Muscle of leg (tissue), 16 donors: ENCODE results near the gene SMAP2. TPM values are rescaled to one million over a fixed set of nuclear protein-coding genes. Genes with fewer than 3 reads are reported as not detected.
"Not testable (repeated sequence)": the region's sequence is repeated elsewhere in the genome, so short reads cannot be mapped to it uniquely, and the experiment has no call there.

Source experiments
- DNase-seq: peaks from one replicate; pipeline ENCODE4 v3.0.0; 2013
- H3K27ac ChIP-seq: one replicate; pipeline ENCODE4 v1.5.1; 2013; ENCODE audit warnings: mild to moderate bottlenecking, low read length, control low read depth
- H3K27me3 ChIP-seq: one replicate; pipeline ENCODE4 v1.6.1; 2013; ENCODE audit warnings: low read length; ENCODE audit not compliant: control insufficient read depth, insufficient read depth
- H3K36me3 ChIP-seq: one replicate; pipeline ENCODE4 v1.6.1; 2013; ENCODE audit warnings: low read length; ENCODE audit not compliant: control insufficient read depth, insufficient read depth
- H3K4me1 ChIP-seq: one replicate; pipeline ENCODE4 v1.6.1; 2013; ENCODE audit warnings: low read length; ENCODE audit not compliant: control insufficient read depth, insufficient read depth
- H3K4me3 ChIP-seq: one replicate; pipeline ENCODE4 v1.5.1; 2013; ENCODE audit warnings: low read length, control low read depth
- H3K9me3 ChIP-seq: replicated peaks from 2 replicates; pipeline ENCODE4 v1.6.1; 2013; ENCODE audit warnings: low read depth, low read length; ENCODE audit not compliant: control insufficient read depth
- WGBS: methylation state at CpG from one replicate; pipeline ENCODE4 v1.1.5; 2013; ENCODE audit warnings: missing lambda C conversion rate; ENCODE audit not compliant: insufficient coverage; 5-methylcytosine and 5-hydroxymethylcytosine counted together
- long read RNA-seq, 11 donors: transcript quantifications; one replicate each; lab custom pipeline, GENCODE V29; 2026
- polyA plus RNA-seq, 8 donors: library from polyadenylated mRNA; unstranded; fragments of 120-200 nt; gene quantifications; one replicate each; pipeline versions ENCODE4 v1.2.1 to v1.2.3, GENCODE V29; 2013; ENCODE audit warnings: inconsistent platforms in 1 of 8, low replicate concordance in 1 of 8; ENCODE audit not compliant: insufficient read length in 8 of 8, insufficient read depth in 1 of 8
- total RNA-seq: library from RNA; stranded (reverse); fragments of 120-200 nt; gene quantifications from one replicate; pipeline ENCODE4 v1.2.4, GENCODE V29; 2013

The SMAP2 gene
- 14.0 TPM for total RNA-seq
- polyA plus RNA-seq: 10 to 100 TPM; 15.0 to 20.1 (median 17.3) TPM
- long read RNA-seq, donor 1, partial matches to known transcripts: 0 of 1 reads
- long read RNA-seq, donor 1, other reads (novel, unspliced or antisense): 0 of 1 reads
- long read RNA-seq, donor 2, partial matches to known transcripts: 0 of 1 reads
- long read RNA-seq, donor 2, other reads (novel, unspliced or antisense): 0 of 1 reads
- long read RNA-seq, donor 3, partial matches to known transcripts: 0 of 3 reads
- long read RNA-seq, donor 3, other reads (novel, unspliced or antisense): 0 of 3 reads
- long read RNA-seq, donor 4, partial matches to known transcripts: 0 of 1 reads
- long read RNA-seq, donor 4, other reads (novel, unspliced or antisense): 0 of 1 reads
- long read RNA-seq, donor 5, partial matches to known transcripts: 8 of 12 reads
- long read RNA-seq, donor 5, other reads (novel, unspliced or antisense): 0 of 12 reads
- long read RNA-seq, donor 6, partial matches to known transcripts: 0 of 1 reads
- long read RNA-seq, donor 6, other reads (novel, unspliced or antisense): 0 of 1 reads
- long read RNA-seq, donor 7, partial matches to known transcripts: 0 of 2 reads
- long read RNA-seq, donor 7, other reads (novel, unspliced or antisense): 0 of 2 reads
- long read RNA-seq, donor 8: 0 reads
- long read RNA-seq, donor 9, partial matches to known transcripts: 0 of 1 reads
- long read RNA-seq, donor 9, other reads (novel, unspliced or antisense): 0 of 1 reads
- long read RNA-seq, donor 10, partial matches to known transcripts: 0 of 1 reads
- long read RNA-seq, donor 10, other reads (novel, unspliced or antisense): 0 of 1 reads
- long read RNA-seq, donor 11, partial matches to known transcripts: 0 of 2 reads
- long read RNA-seq, donor 11, other reads (novel, unspliced or antisense): 0 of 2 reads

- Histone ChIP-seq H3K4me3 (peak within 1 kb of the TSS; percentile 95), H3K36me3 (no peaks in the 10 kb centered on the region), H3K4me1 (peaks cover 2% of the 10 kb centered on the region), H3K27me3 (no peaks in the 10 kb centered on the region), H3K27ac (peak within 1 kb of the TSS; percentile 90), H3K9me3 (no peaks in the 10 kb centered on the region)
- under 1% methylated on average over 55 of the region's 65 CpGs for WGBS
- DNase-seq: peak; percentile 98
Measured at GRCh38 chr1:40373323-40374283, at the start of gene SMAP2. Gene SMAP2, plus strand, starts transcription at chr1:40373727. Its CDS starts 394 bp downstream, at chr1:40374121.

- not testable (repeated sequence) for H3K4me1 ChIP-seq, H3K36me3 ChIP-seq, H3K9me3 ChIP-seq, H3K27me3 ChIP-seq, H3K4me3 ChIP-seq, DNase-seq, H3K27ac ChIP-seq
- 88% methylated on average over 1 of the region's 1 CpG for WGBS
Measured at GRCh38 chr1:40331403-40331802, 42.1 kb upstream of the SMAP2 start.

GRCh38 chr1:40332695-40333094 is 40.8 kb upstream of the SMAP2 start:
- Histone ChIP-seq H3K36me3 (no peaks in the 10 kb centered on the region), H3K9me3 (no peaks in the 10 kb centered on the region), H3K27me3 (peaks cover 7% of the 10 kb centered on the region), H3K4me1 (no peaks in the 10 kb centered on the region), H3K27ac (no peak overlapping the region), H3K4me3 (no peak overlapping the region)
- DNase-seq: no peak
- 83% methylated on average over 1 of the region's 1 CpG for WGBS

- Histone ChIP-seq H3K36me3 (no peaks in the 10 kb centered on the region), H3K27me3 (peaks cover 2% of the 10 kb centered on the region), H3K4me1 (peaks cover 2% of the 10 kb centered on the region), H3K4me3 (no peak overlapping the region), H3K27ac (no peak overlapping the region), H3K9me3 (no peaks in the 10 kb centered on the region)
- DNase-seq: no peak
- WGBS: 67% methylated on average over 4 of the region's 8 CpGs
Measured at GRCh38 chr1:40337443-40337842, 36.1 kb upstream of the SMAP2 start.

GRCh38 chr1:40338745-40339419 is 34.6 kb upstream of the SMAP2 start:
- no peak overlapping the region for H3K4me3 ChIP-seq
- WGBS: 74% methylated on average over 11 of the region's 21 CpGs
- H3K9me3 ChIP-seq: no peaks in the 10 kb centered on the region
- peak; percentile 75 for DNase-seq
- H3K36me3 ChIP-seq: no peaks in the 10 kb centered on the region
- H3K27ac ChIP-seq: no peak overlapping the region
- H3K27me3 ChIP-seq: peaks cover 2% of the 10 kb centered on the region
- peaks cover 2% of the 10 kb centered on the region for H3K4me1 ChIP-seq

GRCh38 chr1:40339420-40340323 is 33.9 kb upstream of the SMAP2 start:
- Histone ChIP-seq H3K27ac (no peak overlapping the region), H3K9me3 (no peaks in the 10 kb centered on the region), H3K36me3 (no peaks in the 10 kb centered on the region), H3K4me3 (no peak overlapping the region), H3K27me3 (peaks cover 2% of the 10 kb centered on the region), H3K4me1 (peaks cover 2% of the 10 kb centered on the region)
- 66% methylated on average over 6 of the region's 6 CpGs for WGBS
- DNase-seq: peak; percentile 16

- no peaks in the 10 kb centered on the region for H3K36me3 ChIP-seq
- peaks cover 2% of the 10 kb centered on the region for H3K27me3 ChIP-seq
- DNase-seq: no peak
- 20% methylated on average over 1 of the region's 6 CpGs for WGBS
- no peak overlapping the region for H3K27ac ChIP-seq
- H3K4me1 ChIP-seq: peaks cover 2% of the 10 kb centered on the region
- H3K4me3 ChIP-seq: no peak overlapping the region
- H3K9me3 ChIP-seq: no peaks in the 10 kb centered on the region
Measured at GRCh38 chr1:40341491-40342380, 31.8 kb upstream of the SMAP2 start.

GRCh38 chr1:40342381-40342717 is 31.2 kb upstream of the SMAP2 start:
- H3K4me1 ChIP-seq, H3K27me3 ChIP-seq, H3K36me3 ChIP-seq, H3K4me3 ChIP-seq, DNase-seq, H3K27ac ChIP-seq, H3K9me3 ChIP-seq: not testable (repeated sequence)
- WGBS: no CpG with 5 or more reads among the region's 3 CpGs
